COLO668 (cell line): ENCODE measurements around the gene KRT82.
A peak's percentile ranks its signal among the peaks of the same experiment; 100 is the strongest.
"Not testable (repeated sequence)": the region's sequence is repeated elsewhere in the genome, so short reads cannot be mapped to it uniquely, and the experiment has no call there.

ENCODE experiments used
- DNase-seq: peaks from one replicate; lab custom pipeline; 2025; ENCODE audit not compliant: unreplicated experiment; lab: John Stamatoyannopoulos, UW

KRT82 gene

GRCh38 chr12:52413202-52413601 is 7.1 kb upstream of the KRT82 start:
- no peak for DNase-seq

GRCh38 chr12:52411815-52412214 is 5.7 kb upstream of the KRT82 start:
- DNase-seq: no peak

- DNase-seq: not testable (repeated sequence)
Observed at GRCh38 chr12:52410589-52411248, 4.6 kb upstream of the KRT82 start.

- no peak for DNase-seq
Observed at GRCh38 chr12:52407918-52408317, 1.8 kb upstream of the KRT82 start.

- no peak for DNase-seq
Observed at GRCh38 chr12:52404951-52405350, 1.2 kb downstream of the KRT82 start.

GRCh38 chr12:52403561-52403960 is 2.6 kb downstream of the KRT82 start:
- DNase-seq: no peak

GRCh38 chr12:52402873-52403540 is 3.1 kb downstream of the KRT82 start:
- DNase-seq: no peak

GRCh38 chr12:52402377-52402776 is 3.8 kb downstream of the KRT82 start:
- DNase-seq: no peak

GRCh38 chr12:52401926-52402325 is 4.2 kb downstream of the KRT82 start:
- DNase-seq: no peak

- DNase-seq: no peak
Observed at GRCh38 chr12:52401526-52401925, 4.6 kb downstream of the KRT82 start.

GRCh38 chr12:52400906-52401305 is 5.2 kb downstream of the KRT82 start:
- no peak for DNase-seq

- no peak for DNase-seq
Observed at GRCh38 chr12:52399756-52400155, 6.4 kb downstream of the KRT82 start.

- no peak for DNase-seq
Observed at GRCh38 chr12:52398176-52398575, 8.0 kb downstream of the KRT82 start.

- no peak for DNase-seq
Observed at GRCh38 chr12:52396656-52397055, 9.5 kb downstream of the KRT82 start.

- DNase-seq: peak; percentile 41
Observed at GRCh38 chr12:52395761-52396434, 10.2 kb downstream of the KRT82 start.

GRCh38 chr12:52394836-52395405 is 11.2 kb downstream of the KRT82 start:
- no peak for DNase-seq

- DNase-seq: no peak
Observed at GRCh38 chr12:52392465-52393007, 13.6 kb downstream of the KRT82 start.

- DNase-seq: peak; percentile 57
Observed at GRCh38 chr12:52391618-52392002, 14.5 kb downstream of the KRT82 start.

- DNase-seq: peak; percentile 6
Observed at GRCh38 chr12:52390739-52391617, 15.2 kb downstream of the KRT82 start.

GRCh38 chr12:52389313-52390207 is 16.6 kb downstream of the KRT82 start:
- no peak for DNase-seq
